HepG2 (cell line): ENCODE results near the gene PSMC5. TPM values are rescaled to one million over a fixed set of nuclear protein-coding genes. Genes with fewer than 3 reads are reported as not detected.

Source experiments
- ATAC-seq: fragments of 200-7000 bp; cut with Tn5 transposase; 3 replicates; pipeline ENCODE4 v1.9.1; 2020; ENCODE audit warnings: mild to moderate bottlenecking, moderate library complexity
- BruUV-seq: library from RNA; stranded (reverse); fragments of 400-500 nt; replicated peaks from 2 replicates; lab custom pipeline; 2021; lab: Mats Ljungman, UMichigan
- CTCF ChIA-PET: fragments of 300-600 bp; formaldehyde crosslinking; extraction: SDS; loops from one replicate; lab custom pipeline; 2021; ENCODE audit warnings: low total read pairs, inconsistent platforms, low intra/inter-chr PET ratio; lab: Yijun Ruan, JAX
- POLR2A ChIA-PET: fragments of 350-600 bp; sonication (Branson Sonifier 250); formaldehyde crosslinking; loops from one replicate; lab custom pipeline; 2020; ENCODE audit warnings: antibody characterized with exemption, inconsistent platforms; lab: Yijun Ruan, JAX
- DNase-seq: peaks from one replicate; pipeline ENCODE4 v3.0.0-alpha.2; 2015; ENCODE audit warnings: low spot score
- FAIRE-seq: peaks from 3 replicates; lab custom pipeline; 2011; peaks lifted over from hg19 to GRCh38; lab: Jason Lieb, UNC
- H2AFZ ChIP-seq: one replicate; pipeline ENCODE4 v1.6.1; 2011; ENCODE audit warnings: low read length, inconsistent platforms
- H3K27ac ChIP-seq: fragments of 300-600 bp; 3 replicates; pipeline ENCODE4 v1.8.0; 2011; ENCODE audit warnings: mixed run types, mild to moderate bottlenecking, mixed read lengths, low read length, inconsistent platforms; ENCODE audit not compliant: insufficient read depth; ENCODE audit errors: extremely low read length
- H3K27me3 ChIP-seq, 2 experiments: fragments of 200-600 bp in 1 of 2; 2 replicates in 1 of 2; 3 replicates in 1 of 2; pipeline versions ENCODE4 v1.6.0 to v1.8.0; 2011; ENCODE audit warnings: low read length in 2 of 2, mild to moderate bottlenecking in 2 of 2, moderate library complexity in 2 of 2, inconsistent platforms in 1 of 2; ENCODE audit not compliant: insufficient read depth in 2 of 2, control insufficient read depth in 1 of 2
- H3K36me3 ChIP-seq, 2 experiments: fragments of 200-600 bp in 1 of 2; replicated peaks in 1 of 2; 2 replicates in 1 of 2; 3 replicates in 1 of 2; pipeline versions ENCODE4 v1.5.1 to v1.8.0; 2011; ENCODE audit warnings: low read length in 2 of 2, inconsistent platforms in 1 of 2; ENCODE audit not compliant: insufficient read depth in 2 of 2, control insufficient read depth in 1 of 2
- H3K4me1 ChIP-seq: 2 replicates; pipeline ENCODE4 v1.5.1; 2012; ENCODE audit warnings: low read length, inconsistent platforms; ENCODE audit not compliant: insufficient read depth
- H3K4me2 ChIP-seq: 2 replicates; pipeline ENCODE4 v1.6.0; 2011; ENCODE audit warnings: low read depth, low read length, inconsistent platforms
- H3K4me3 ChIP-seq, 3 experiments: fragments of 200-600 bp in 1 of 3; sonication (generic), shearing (Covaris generic) in 1 of 3; replicated peaks in 1 of 3; 2 replicates each; pipeline ENCODE4 v1.5.1; 2011 to 2016; ENCODE audit warnings: low read length in 3 of 3, inconsistent platforms in 2 of 3, low read depth in 2 of 3, mild to moderate bottlenecking in 2 of 3, control low read depth in 1 of 3, mixed read lengths in 1 of 3; ENCODE audit not compliant: insufficient read depth in 1 of 3
- H3K79me2 ChIP-seq: one replicate; pipeline ENCODE4 v1.6.1; 2011; ENCODE audit warnings: low read length, inconsistent platforms; ENCODE audit not compliant: insufficient read depth
- H3K9ac ChIP-seq: 2 replicates; pipeline ENCODE4 v1.6.0; 2011; ENCODE audit warnings: mild to moderate bottlenecking, low read depth, low read length, inconsistent platforms; ENCODE audit not compliant: insufficient read depth
- H3K9me3 ChIP-seq: 2 replicates; pipeline ENCODE4 v1.5.1; 2012; ENCODE audit warnings: mild to moderate bottlenecking, low read length
- H4K20me1 ChIP-seq: 2 replicates; pipeline ENCODE4 v1.6.0; 2011; ENCODE audit warnings: inconsistent platforms, mild to moderate bottlenecking, low read length, moderate library complexity; ENCODE audit not compliant: insufficient read depth
- ATF7-NPFF ChIP-seq: sonication (generic); formaldehyde crosslinking; IDR thresholded peaks from 2 replicates; pipeline ENCODE4 v1.8.1; 2023; ENCODE audit warnings: mild to moderate bottlenecking, low read depth, missing genetic modification reagents, moderate library complexity
- ATRX ChIP-seq: sonication (generic); formaldehyde crosslinking; IDR thresholded peaks from 2 replicates; pipeline ENCODE4 v1.4.0; 2020; ENCODE audit warnings: missing genetic modification reagents, borderline replicate concordance
- BCL3 ChIP-seq: sonication (generic); formaldehyde crosslinking; IDR thresholded peaks from 2 replicates; pipeline ENCODE4 v1.5.1; 2020; ENCODE audit warnings: mild to moderate bottlenecking, missing genetic modification reagents, moderate library complexity
- CREM ChIP-seq, 2 experiments: sonication (generic) in 1 of 2; formaldehyde crosslinking in 1 of 2; IDR thresholded peaks; 2 replicates each; pipeline versions ENCODE4 v1.4.0 to v1.6.1; 2016 to 2020; ENCODE audit warnings: antibody characterized with exemption in 1 of 2, mild to moderate bottlenecking in 1 of 2, missing genetic modification reagents in 1 of 2
- DPF2 ChIP-seq: sonication (generic); formaldehyde crosslinking; IDR thresholded peaks from 2 replicates; pipeline ENCODE4 v1.4.0; 2020; ENCODE audit warnings: mild to moderate bottlenecking, low read depth, missing genetic modification reagents, borderline replicate concordance
- HCFC1 ChIP-seq: fragments of 150-350 bp; IDR thresholded peaks from 2 replicates; pipeline ENCODE4 v1.6.1; 2014; ENCODE audit warnings: low read depth, low read length
- MYNN ChIP-seq: sonication (generic); formaldehyde crosslinking; IDR thresholded peaks from 2 replicates; pipeline ENCODE4 v1.4.0; 2020; ENCODE audit warnings: mild to moderate bottlenecking, low read depth, missing genetic modification reagents
- PAF1 ChIP-seq: IDR thresholded peaks from 2 replicates; pipeline ENCODE4 v1.6.1; 2016; ENCODE audit warnings: missing genetic modification reagents, missing compliant biosample characterization
- TBL1XR1 ChIP-seq: fragments of 150-350 bp; IDR thresholded peaks from 2 replicates; pipeline ENCODE4 v1.6.1; 2014; ENCODE audit warnings: borderline replicate concordance, low read length; ENCODE audit not compliant: partially characterized antibody
- THAP7 ChIP-seq: sonication (generic); formaldehyde crosslinking; IDR thresholded peaks from 2 replicates; pipeline ENCODE4 v1.8.1; 2023; ENCODE audit warnings: mild to moderate bottlenecking, missing genetic modification reagents
- ZBTB1 ChIP-seq: sonication (generic); formaldehyde crosslinking; IDR thresholded peaks from 2 replicates; pipeline ENCODE4 v1.4.0; 2020; ENCODE audit warnings: missing genetic modification reagents, borderline replicate concordance
- ZBTB38 ChIP-seq: sonication (generic); formaldehyde crosslinking; IDR thresholded peaks from 2 replicates; pipeline ENCODE4 v1.5.1; 2020; ENCODE audit warnings: mild to moderate bottlenecking, missing genetic modification reagents
- ZBTB44 ChIP-seq: sonication (generic); formaldehyde crosslinking; IDR thresholded peaks from 2 replicates; pipeline ENCODE4 v1.4.0; 2020; ENCODE audit warnings: missing genetic modification reagents
- ZNF101 ChIP-seq: sonication (generic); formaldehyde crosslinking; IDR thresholded peaks from 2 replicates; pipeline ENCODE4 v1.4.0; 2020; ENCODE audit warnings: mild to moderate bottlenecking, low read depth, missing genetic modification reagents, borderline replicate concordance
- ZNF546 ChIP-seq: sonication (generic); formaldehyde crosslinking; conservative IDR thresholded peaks from 2 replicates; pipeline ENCODE4 v1.8.1; 2023; ENCODE audit warnings: mild to moderate bottlenecking, missing genetic modification reagents
- ZNF589 ChIP-seq: sonication (generic); formaldehyde crosslinking; conservative IDR thresholded peaks from 2 replicates; pipeline ENCODE4 v1.8.0; 2022; ENCODE audit warnings: mild to moderate bottlenecking, moderate library complexity, missing genetic modification reagents
- ZNF619 ChIP-seq: sonication (generic); formaldehyde crosslinking; IDR thresholded peaks from 2 replicates; pipeline ENCODE4 v1.4.0; 2020; ENCODE audit warnings: mild to moderate bottlenecking, missing genetic modification reagents
- ZNF841 ChIP-seq: sonication (generic); formaldehyde crosslinking; IDR thresholded peaks from 2 replicates; pipeline ENCODE4 v1.8.1; 2023; ENCODE audit warnings: missing genetic modification reagents, borderline replicate concordance
- ZNF850 ChIP-seq: sonication (generic); formaldehyde crosslinking; conservative IDR thresholded peaks from 2 replicates; pipeline ENCODE4 v1.9.0; 2021; ENCODE audit warnings: mild to moderate bottlenecking, missing genetic modification reagents
- WGBS: methylation state at CpG from one replicate; pipeline ENCODE4 v1.1.6; 2017; ENCODE audit warnings: low lambda C conversion rate; 5-methylcytosine and 5-hydroxymethylcytosine counted together
- in situ Hi-C: cut with HindIII; loops from 2 replicates; pipeline ENCODE4 v1.10.0; 2017; ENCODE audit warnings: low pct_unique_long_range_greater_than_20kb; ENCODE audit not compliant: extremely low pct_ligation_motif_present
- intact Hi-C: fragments of 100-400 bp; cut with micrococcal nuclease; formaldehyde crosslinking; loops from one replicate; pipeline ENCODE4 v1.10.0; 2022; ENCODE audit not compliant: unreplicated experiment
- polyA plus RNA-seq, 8 experiments: library from polyadenylated mRNA; depleted of rRNA in 3 of 8; stranded (reverse) in 7 of 8; unstranded in 1 of 8; fragments of >200 nt; fragmentation: Illumina TruSeq in 4 of 8; extraction: Trizol in 4 of 8; gene quantifications; 2 replicates each; pipeline versions ENCODE4 v1.2.1 to v1.2.3, GENCODE V29; 2011 to 2016; ENCODE audit warnings: low read depth in 4 of 8, missing spikeins in 1 of 8, mixed read lengths in 1 of 8; ENCODE audit not compliant: insufficient read depth in 1 of 8
- total RNA-seq, 5 experiments: library from RNA; depleted of rRNA; stranded (reverse); fragments of >200 nt; fragmentation: Illumina TruSeq; extraction: Trizol; gene quantifications; 2 replicates each; pipeline ENCODE4 v1.2.3, GENCODE V29; 2016; ENCODE audit warnings: low read depth in 1 of 5

PSMC5 gene
- total and polyA plus RNA-seq, 2 of the 13 experiments (the other 11 are each of a cell fraction or from before 2014, with no cell fraction given) = 35.3 to 128 TPM

- 2% methylated on average over 62 of the region's 92 CpGs for WGBS
- Histone ChIP-seq H3K9ac (peak within 1 kb of the TSS; percentile 93), H3K4me3 (peak within 1 kb of the TSS; percentile 85 to 98 (median 97)), H3K27me3 (no peaks in the 10 kb centered on the region; a peak in 1 of 5 replicates), H3K36me3 (peaks cover 0 to 6% of the 10 kb centered on the region in 2 experiments; a peak in 2 of 5 replicates), H3K4me2 (peak within 1 kb of the TSS; percentile 92), H3K4me1 (peaks cover 44% of the 10 kb centered on the region), H2AFZ (peak within 1 kb of the TSS; percentile 24), H4K20me1 (peaks cover 10% of the 10 kb centered on the region; the same call in 1 of the 2 replicates), H3K79me2 (peaks cover 42% of the 10 kb centered on the region), H3K27ac (peak within 1 kb of the TSS; percentile 92), H3K9me3 (no peaks in the 10 kb centered on the region)
- in situ Hi-C loops (loop anchor here (10.0 kb wide), 1 partner anchor 662 kb away; the partner anchor contains the start of genes CEP95 and DDX5), intact Hi-C loops (loop anchor here (5.0 kb wide), 1 partner anchor 70 kb away; the partner anchor contains the start of genes CCDC47 and DDX42)
- POLR2A ChIA-PET = interaction anchor here (0.6 to 2.6 kb wide), 14 partner anchors 9 to 292 kb away, joined by 3 to 28 read pairs (median 4); partner anchors contain the start of genes CCDC47, DCAF7, DDX42 and PSMC5
- no TSS peak for BruUV-seq
- DNase-seq (peak; percentile 99), ATAC-seq (peak; percentile 80), FAIRE-seq (peak; percentile 77)
- CTCF ChIA-PET = no interaction called here
- TF ChIP-seq ZNF589 (CRISPR knock-in tag) (peak; percentile 93), PAF1 (CRISPR knock-in tag) (no peak), ZNF101 (CRISPR knock-in tag) (no peak), BCL3 (peak; percentile 58), ZNF546 (CRISPR knock-in tag) (peak; percentile 57; the same call in 1 of the 2 replicates), ZNF841 (CRISPR knock-in tag) (peak; percentile 87; the same call in 1 of the 2 replicates), TBL1XR1 (peak; percentile 78), ZNF619 (0 out of 2 replicates have a peak, but pooled peaks have one; percentile 72), ZBTB1 (CRISPR knock-in tag) (peak; percentile 89; the same call in 1 of the 2 replicates), HCFC1 (peak; percentile 63), ZNF850 (CRISPR knock-in tag) (no peak), THAP7 (CRISPR knock-in tag) (peak; percentile 97), ATF7-NPFF (CRISPR knock-in tag) (peak; percentile 98), ZBTB44 (CRISPR knock-in tag) (peak; percentile 94), ATRX (CRISPR knock-in tag) (no peak), MYNN (peak; percentile 94), ZBTB38 (CRISPR knock-in tag) (peak; percentile 44), CREM (IDR thresholded peaks at IDR 0.05) (peak; percentile 74), CREM (CRISPR knock-in tag; IDR thresholded peaks at IDR 0.05) (peak; percentile 53; the same call in 1 of the 2 replicates), DPF2 (CRISPR knock-in tag) (no peak; the same call in 1 of the 2 replicates)
Observed at GRCh38 chr17:63842540-63843386, 15.5 kb downstream of the PSMC5 start, which contains the start of gene SMARCD2. Gene SMARCD2, minus strand, starts transcription at chr17:63842685. Its CDS starts 11 bp downstream, at chr17:63842674.
